Osteocyte (in vitro differentiated cells): ENCODE results near the gene PDZRN4. TPM values are rescaled to one million over a fixed set of nuclear protein-coding genes. Genes with fewer than 3 reads are reported as not detected.

Experiments used
- DNase-seq: peaks from one replicate; pipeline ENCODE4 v3.0.0; 2021; ENCODE audit warnings: mixed read lengths; ENCODE audit not compliant: unreplicated experiment; ENCODE audit errors: extremely low spot score
- H3K27ac Mint-ChIP-seq: one replicate; pipeline ENCODE4 v1.8.0; 2021; ENCODE audit warnings: mild to moderate bottlenecking, mixed read lengths; ENCODE audit not compliant: unreplicated experiment
- H3K27me3 Mint-ChIP-seq: one replicate; pipeline ENCODE4 v1.8.0; 2021; ENCODE audit warnings: mixed read lengths; ENCODE audit not compliant: unreplicated experiment
- H3K36me3 Mint-ChIP-seq: one replicate; pipeline ENCODE4 v1.8.0; 2021; ENCODE audit warnings: mixed read lengths; ENCODE audit not compliant: unreplicated experiment
- H3K4me1 Mint-ChIP-seq: one replicate; pipeline ENCODE4 v1.8.0; 2021; ENCODE audit warnings: mixed read lengths; ENCODE audit not compliant: unreplicated experiment
- H3K4me3 Mint-ChIP-seq: one replicate; pipeline ENCODE4 v1.8.0; 2021; ENCODE audit warnings: mild to moderate bottlenecking, moderate library complexity, mixed read lengths; ENCODE audit not compliant: unreplicated experiment
- H3K9me3 Mint-ChIP-seq: one replicate; pipeline ENCODE4 v1.8.0; 2021; ENCODE audit warnings: mixed read lengths; ENCODE audit not compliant: unreplicated experiment
- total RNA-seq: library from RNA; stranded (reverse); gene quantifications from 2 replicates; pipeline ENCODE4 v1.2.1, GENCODE V29; 2021
- TF ChIP-seq, protein P1 (sequence below): fragments of 200-600 bp; sonication (generic); IDR thresholded peaks from 2 replicates; pipeline ENCODE4 v1.5.0; 2021; ENCODE audit warnings: antibody characterized with exemption, mild to moderate bottlenecking, moderate library complexity

PDZRN4 gene
- total RNA-seq, 1 donor from 2014 or later, result not detected

DNA sequence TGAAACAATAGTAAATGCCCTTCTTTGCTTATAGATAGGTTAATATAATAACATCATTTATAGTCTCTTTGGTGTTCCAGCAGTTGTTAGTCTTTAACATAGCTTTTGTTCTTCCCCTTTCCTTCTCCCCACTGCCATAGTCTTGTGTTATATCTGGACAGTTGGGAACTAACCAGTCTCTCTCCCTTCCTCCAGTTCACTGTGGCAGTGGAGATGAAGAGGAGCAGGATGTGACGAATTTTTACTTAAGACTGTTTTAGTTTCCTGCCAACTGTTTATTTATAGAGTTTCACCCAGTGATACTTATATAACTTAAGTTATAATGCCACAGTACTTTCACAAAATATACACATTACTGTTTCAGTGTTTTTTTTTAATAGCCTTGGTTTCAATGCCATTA, 277.4 kb downstream of the PDZRN4 start:
- no peak overlapping the region for H3K27ac Mint-ChIP-seq
- TF ChIP-seq, protein P1, sequence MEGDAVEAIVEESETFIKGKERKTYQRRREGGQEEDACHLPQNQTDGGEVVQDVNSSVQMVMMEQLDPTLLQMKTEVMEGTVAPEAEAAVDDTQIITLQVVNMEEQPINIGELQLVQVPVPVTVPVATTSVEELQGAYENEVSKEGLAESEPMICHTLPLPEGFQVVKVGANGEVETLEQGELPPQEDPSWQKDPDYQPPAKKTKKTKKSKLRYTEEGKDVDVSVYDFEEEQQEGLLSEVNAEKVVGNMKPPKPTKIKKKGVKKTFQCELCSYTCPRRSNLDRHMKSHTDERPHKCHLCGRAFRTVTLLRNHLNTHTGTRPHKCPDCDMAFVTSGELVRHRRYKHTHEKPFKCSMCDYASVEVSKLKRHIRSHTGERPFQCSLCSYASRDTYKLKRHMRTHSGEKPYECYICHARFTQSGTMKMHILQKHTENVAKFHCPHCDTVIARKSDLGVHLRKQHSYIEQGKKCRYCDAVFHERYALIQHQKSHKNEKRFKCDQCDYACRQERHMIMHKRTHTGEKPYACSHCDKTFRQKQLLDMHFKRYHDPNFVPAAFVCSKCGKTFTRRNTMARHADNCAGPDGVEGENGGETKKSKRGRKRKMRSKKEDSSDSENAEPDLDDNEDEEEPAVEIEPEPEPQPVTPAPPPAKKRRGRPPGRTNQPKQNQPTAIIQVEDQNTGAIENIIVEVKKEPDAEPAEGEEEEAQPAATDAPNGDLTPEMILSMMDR, result no peak
- H3K36me3 Mint-ChIP-seq, result no peaks in the 10 kb centered on the region
- no peaks in the 10 kb centered on the region for H3K9me3 Mint-ChIP-seq
- H3K4me1 Mint-ChIP-seq, result no peaks in the 10 kb centered on the region
- peaks cover 4% of the 10 kb centered on the region for H3K27me3 Mint-ChIP-seq
- DNase-seq, result no peak
- H3K4me3 Mint-ChIP-seq, result no peak overlapping the region

DNA sequence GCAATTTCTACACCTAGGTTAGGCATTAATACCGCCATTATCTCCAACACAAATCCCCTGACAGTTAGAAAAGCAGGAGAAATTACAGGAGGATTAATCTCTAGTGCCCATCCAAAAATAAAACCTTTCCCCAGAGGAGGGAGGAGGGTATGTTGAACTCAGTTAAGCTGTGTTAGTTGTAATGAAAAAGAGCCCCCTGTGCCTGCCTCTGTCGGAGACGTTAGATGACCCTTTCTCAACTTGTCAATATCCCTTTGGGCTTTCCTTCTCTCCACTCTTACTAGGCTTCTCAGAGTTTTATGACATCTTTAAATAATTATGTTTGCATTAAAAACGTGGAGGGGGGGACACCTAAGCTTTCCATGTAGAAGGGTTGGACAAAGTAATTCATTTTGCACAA, 278.2 kb downstream of the PDZRN4 start:
- Mint-ChIP-seq H3K36me3 (no peaks in the 10 kb centered on the region), H3K27ac (no peak overlapping the region), H3K27me3 (peaks cover 4% of the 10 kb centered on the region), H3K4me3 (no peak overlapping the region), H3K4me1 (no peaks in the 10 kb centered on the region), H3K9me3 (no peaks in the 10 kb centered on the region)
- TF ChIP-seq, protein P1, result no peak
- no peak for DNase-seq

DNA sequence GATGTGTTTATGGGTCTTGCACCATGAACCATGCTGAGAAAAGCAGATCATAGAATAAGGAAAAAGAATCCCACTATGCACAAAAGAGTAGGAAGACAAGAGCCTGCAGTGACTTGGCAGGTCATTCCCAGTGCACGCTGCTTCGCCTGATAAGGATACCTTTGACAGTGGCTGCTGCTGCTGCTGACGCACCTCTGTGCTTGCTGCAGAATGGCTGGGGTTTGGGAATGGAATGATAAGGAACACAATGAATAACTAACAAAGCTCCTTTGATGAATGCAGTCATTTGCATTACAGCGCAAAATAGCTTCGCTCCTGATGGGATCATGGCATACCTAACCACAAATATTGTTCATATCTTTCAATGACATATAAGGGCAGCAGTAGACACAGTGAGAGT, 278.7 kb downstream of the PDZRN4 start:
- no peak for DNase-seq
- no peak overlapping the region for H3K27ac Mint-ChIP-seq
- no peaks in the 10 kb centered on the region for H3K9me3 Mint-ChIP-seq
- no peaks in the 10 kb centered on the region for H3K36me3 Mint-ChIP-seq
- TF ChIP-seq, protein P1, result no peak
- H3K4me3 Mint-ChIP-seq, result no peak overlapping the region
- peaks cover 3% of the 10 kb centered on the region for H3K27me3 Mint-ChIP-seq
- H3K4me1 Mint-ChIP-seq, result no peaks in the 10 kb centered on the region

DNA sequence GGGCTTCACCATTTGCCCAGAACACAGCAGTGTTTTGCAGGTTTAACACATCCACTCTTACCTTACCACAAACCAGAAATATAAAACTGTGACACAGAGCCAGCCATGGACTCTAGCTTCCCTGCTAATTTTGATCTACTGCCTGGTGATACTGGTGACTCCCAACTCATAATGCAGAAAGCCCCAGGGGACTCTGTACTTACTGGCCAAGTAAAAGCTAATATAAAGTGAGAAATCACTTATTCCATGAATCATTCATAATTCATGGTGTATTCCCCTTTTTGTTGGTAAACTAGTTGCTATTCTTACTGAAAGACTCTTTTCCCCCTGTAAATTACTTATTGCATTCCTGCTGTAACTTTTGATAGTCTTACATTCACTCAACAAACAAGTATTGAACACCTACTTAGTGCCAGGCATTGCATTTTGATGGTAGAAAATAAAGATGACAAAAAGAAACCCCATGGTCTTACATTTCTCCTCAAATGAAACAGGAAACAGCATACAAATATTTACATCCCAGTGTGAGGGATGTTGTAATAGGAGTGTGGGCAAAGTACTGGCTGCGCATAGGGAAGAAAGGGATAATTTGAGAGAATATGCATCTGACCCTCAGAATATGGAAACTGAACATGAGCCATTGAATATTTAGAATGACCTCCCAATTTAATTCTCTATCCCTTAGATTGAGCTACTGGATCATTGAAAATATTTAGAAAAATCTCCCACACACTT, 279.6 kb downstream of the PDZRN4 start:
- TF ChIP-seq, protein P1, result no peak
- H3K36me3 Mint-ChIP-seq, result no peaks in the 10 kb centered on the region
- H3K27me3 Mint-ChIP-seq, result no peaks in the 10 kb centered on the region
- H3K4me3 Mint-ChIP-seq, result no peak overlapping the region
- no peak overlapping the region for H3K27ac Mint-ChIP-seq
- no peaks in the 10 kb centered on the region for H3K4me1 Mint-ChIP-seq
- no peaks in the 10 kb centered on the region for H3K9me3 Mint-ChIP-seq
- no peak for DNase-seq

DNA sequence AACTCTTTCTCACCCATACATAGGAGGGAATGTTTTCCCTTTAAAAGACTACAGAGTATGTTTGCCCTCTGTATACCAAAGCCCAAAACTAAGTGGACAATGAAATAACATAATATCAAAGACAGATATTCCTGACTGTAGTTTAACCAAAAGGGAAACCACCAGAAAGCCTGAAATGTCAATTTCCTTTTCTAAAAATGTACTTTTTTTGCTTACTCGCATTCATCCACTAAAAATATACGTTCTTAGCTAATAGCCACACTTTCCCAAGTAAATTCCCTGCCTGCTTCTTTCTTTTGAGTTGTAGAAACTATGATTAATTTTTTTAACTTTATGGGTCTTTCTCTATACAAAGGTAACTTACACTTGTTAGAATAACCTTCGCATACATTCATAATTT, 280.2 kb downstream of the PDZRN4 start:
- Mint-ChIP-seq H3K4me3 (no peak overlapping the region), H3K4me1 (no peaks in the 10 kb centered on the region), H3K9me3 (no peaks in the 10 kb centered on the region), H3K27ac (no peak overlapping the region), H3K36me3 (no peaks in the 10 kb centered on the region), H3K27me3 (no peaks in the 10 kb centered on the region)
- TF ChIP-seq, protein P1, result no peak
- DNase-seq, result no peak
